H1 (cell line): ENCODE measurements around the gene SPDYE6. TPM values are rescaled to one million over a fixed set of nuclear protein-coding genes. Genes with fewer than 3 reads are reported as not detected.

ENCODE experiments used
- CTCF ChIA-PET: fragments of 300-600 bp; sonication (Branson Sonifier 250); formaldehyde crosslinking; loops from one replicate; lab custom pipeline; 2021; ENCODE audit not compliant: partially characterized antibody; lab: Charles Lee
- POLR2A ChIA-PET: fragments of 300-600 bp; sonication (Branson Sonifier 250); formaldehyde crosslinking; loops from one replicate; lab custom pipeline; 2021; ENCODE audit warnings: inconsistent platforms; ENCODE audit not compliant: partially characterized antibody; lab: Charles Lee
- DNase-seq, 2 experiments: peaks; one replicate each; pipeline versions ENCODE4 v3.0.0 to v3.0.0-alpha.2; 2010 to 2022; ENCODE audit warnings: low spot score in 2 of 2, low read depth in 1 of 2, mixed read lengths in 1 of 2
- FAIRE-seq: peaks from 2 replicates; lab custom pipeline; 2011; peaks lifted over from hg19 to GRCh38; lab: Jason Lieb, UNC
- H2AFZ ChIP-seq: 2 replicates; pipeline ENCODE4 v1.8.1; 2012; ENCODE audit warnings: low read length, inconsistent platforms
- H2AK5ac ChIP-seq: 2 replicates; pipeline ENCODE4 v1.6.1; 2013; ENCODE audit warnings: low read depth, low read length
- H2BK120ac ChIP-seq: replicated peaks from 2 replicates; pipeline ENCODE3; 2013; ENCODE audit warnings: low read depth, low read length, inconsistent platforms
- H2BK12ac ChIP-seq: 2 replicates; pipeline ENCODE4 v1.6.1; 2013; ENCODE audit warnings: low read depth, low read length
- H2BK15ac ChIP-seq: 2 replicates; pipeline ENCODE4 v1.6.1; 2013; ENCODE audit warnings: low read length
- H2BK20ac ChIP-seq: 2 replicates; pipeline ENCODE4 v1.6.1; 2013; ENCODE audit warnings: low read length
- H2BK5ac ChIP-seq: 2 replicates; pipeline ENCODE4 v1.6.1; 2013; ENCODE audit warnings: low read depth, low read length
- H3K14ac ChIP-seq: 2 replicates; pipeline ENCODE4 v1.6.1; 2013; ENCODE audit warnings: inconsistent platforms; ENCODE audit not compliant: insufficient read length
- H3K18ac ChIP-seq: 2 replicates; pipeline ENCODE4 v1.6.1; 2013; ENCODE audit warnings: low read length; ENCODE audit errors: extremely low read depth
- H3K23ac ChIP-seq: 2 replicates; pipeline ENCODE4 v1.6.1; 2013; ENCODE audit warnings: inconsistent platforms; ENCODE audit not compliant: insufficient read length
- H3K23me2 ChIP-seq: 2 replicates; pipeline ENCODE4 v1.6.1; 2013; ENCODE audit warnings: low read depth, low read length
- H3K27ac ChIP-seq: 2 replicates; pipeline ENCODE4 v1.6.1; 2011; ENCODE audit warnings: low read depth, low read length, inconsistent platforms
- H3K27me3 ChIP-seq, 4 experiments: replicated peaks in 1 of 4; 1 replicate in 1 of 4; 2 replicates in 3 of 4; pipeline versions ENCODE4 v1.6.1 to v1.8.1; 2011 to 2013; ENCODE audit warnings: low read length in 3 of 4, mild to moderate bottlenecking in 3 of 4, inconsistent platforms in 2 of 4, mixed read lengths in 2 of 4, moderate library complexity in 1 of 4; ENCODE audit not compliant: control insufficient read depth in 3 of 4, insufficient read depth in 3 of 4; ENCODE audit errors: extremely low read depth in 1 of 4
- H3K36me3 ChIP-seq, 4 experiments: 2 replicates each; pipeline versions ENCODE4 v1.6.1 to v1.8.1; 2011 to 2013; ENCODE audit warnings: mild to moderate bottlenecking in 4 of 4, low read length in 3 of 4, moderate library complexity in 2 of 4, control low read depth in 1 of 4, inconsistent platforms in 1 of 4; ENCODE audit not compliant: insufficient read depth in 4 of 4, control insufficient read depth in 2 of 4
- H3K4ac ChIP-seq: replicated peaks from 2 replicates; pipeline ENCODE3; 2013; ENCODE audit warnings: low read length, low read depth, mixed read lengths, inconsistent platforms; ENCODE audit not compliant: insufficient read length
- H3K4me1 ChIP-seq, 4 experiments: replicated peaks in 1 of 4; 1 replicate in 1 of 4; 2 replicates in 3 of 4; pipeline versions ENCODE4 v1.6.1 to v1.8.1; 2011 to 2013; ENCODE audit warnings: low read length in 3 of 4, inconsistent platforms in 2 of 4, mixed read lengths in 1 of 4; ENCODE audit not compliant: insufficient read depth in 4 of 4, control insufficient read depth in 3 of 4
- H3K4me2 ChIP-seq, 2 experiments: 2 replicates each; pipeline versions ENCODE4 v1.6.1 to v1.8.1; 2011 to 2013; ENCODE audit warnings: low read depth in 2 of 2, low read length in 2 of 2, control low read depth in 1 of 2, inconsistent platforms in 1 of 2, mild to moderate bottlenecking in 1 of 2; ENCODE audit not compliant: insufficient read depth in 1 of 2
- H3K4me3 ChIP-seq, 4 experiments: fragments of 200-600, 300-600 bp in 1 of 4; sonication (generic), shearing (Covaris generic), sonication (Bioruptor Twin) in 1 of 4; 2 replicates each; pipeline versions ENCODE4 v1.5.1 to v1.8.1; 2011 to 2016; ENCODE audit warnings: low read length in 4 of 4, low read depth in 3 of 4, control low read depth in 2 of 4, inconsistent platforms in 2 of 4, mild to moderate bottlenecking in 2 of 4, mixed read lengths in 1 of 4, moderate library complexity in 1 of 4; ENCODE audit not compliant: insufficient read depth in 2 of 4; ENCODE audit errors: extremely low read depth in 1 of 4
- H3K56ac ChIP-seq: replicated peaks from 2 replicates; pipeline ENCODE3; 2013; ENCODE audit warnings: low read depth, mild to moderate bottlenecking, mixed read lengths, low read length, inconsistent platforms; ENCODE audit not compliant: insufficient read length
- H3K79me1 ChIP-seq: 2 replicates; pipeline ENCODE4 v1.6.1; 2013; ENCODE audit warnings: low read depth, low read length, control low read depth
- H3K79me2 ChIP-seq, 2 experiments: 2 replicates each; pipeline versions ENCODE4 v1.6.1 to v1.8.1; 2012 to 2013; ENCODE audit warnings: low read length in 2 of 2, mild to moderate bottlenecking in 2 of 2, inconsistent platforms in 1 of 2; ENCODE audit not compliant: insufficient read depth in 2 of 2, control insufficient read depth in 1 of 2
- H3K9ac ChIP-seq, 4 experiments: replicated peaks in 1 of 4; 1 replicate in 1 of 4; 2 replicates in 3 of 4; pipeline versions ENCODE4 v1.6.1 to v1.8.1; 2011 to 2013; ENCODE audit warnings: low read depth in 3 of 4, low read length in 3 of 4, control low read depth in 2 of 4, mild to moderate bottlenecking in 2 of 4, moderate library complexity in 2 of 4, inconsistent platforms in 1 of 4; ENCODE audit errors: extremely low read depth in 1 of 4
- H3K9me3 ChIP-seq, 2 experiments: 2 replicates each; pipeline versions ENCODE4 v1.6.1 to v1.8.1; 2012 to 2013; ENCODE audit warnings: mild to moderate bottlenecking in 2 of 2, moderate library complexity in 2 of 2, control low read depth in 1 of 2, inconsistent platforms in 1 of 2, low read depth in 1 of 2, low read length in 1 of 2, mixed read lengths in 1 of 2; ENCODE audit not compliant: insufficient read depth in 2 of 2
- H4K20me1 ChIP-seq, 2 experiments: replicated peaks in 1 of 2; 2 replicates each; pipeline versions ENCODE3 to v1.8.1; 2011 to 2013; ENCODE audit warnings: inconsistent platforms in 2 of 2, low read length in 2 of 2, mild to moderate bottlenecking in 1 of 2; ENCODE audit not compliant: insufficient read depth in 2 of 2, control insufficient read depth in 1 of 2
- H4K5ac ChIP-seq: 2 replicates; pipeline ENCODE4 v1.6.1; 2013; ENCODE audit warnings: low read length, low read depth, mixed read lengths, inconsistent platforms; ENCODE audit not compliant: insufficient read length
- H4K8ac ChIP-seq: 2 replicates; pipeline ENCODE4 v1.8.0; 2013; ENCODE audit warnings: mild to moderate bottlenecking, moderate library complexity, low read length, inconsistent platforms; ENCODE audit not compliant: insufficient read depth; ENCODE audit errors: extremely low read depth
- H4K91ac ChIP-seq: replicated peaks from 2 replicates; pipeline ENCODE3; 2013; ENCODE audit warnings: low read length, mixed read lengths, inconsistent platforms; ENCODE audit not compliant: insufficient read length
- CTBP2 ChIP-seq: IDR thresholded peaks from 2 replicates; pipeline ENCODE4 v1.7.0; 2011; ENCODE audit warnings: borderline replicate concordance, mild to moderate bottlenecking, moderate library complexity, mixed read lengths, low read length; ENCODE audit not compliant: insufficient read depth, insufficient read length
- KDM1A ChIP-seq: fragments of 200-600, 300-600 bp; sonication (generic); IDR thresholded peaks from 2 replicates; pipeline ENCODE4 v1.7.1; 2016; ENCODE audit warnings: mild to moderate bottlenecking, low read length, borderline replicate concordance
- MAFK ChIP-seq: IDR thresholded peaks from 2 replicates; pipeline ENCODE4 v1.6.1; 2012; ENCODE audit warnings: low read depth, mild to moderate bottlenecking, improper control_type of control experiment, low read length
- NRF1 ChIP-seq: IDR thresholded peaks from 2 replicates; pipeline ENCODE4 v1.6.1; 2011; ENCODE audit warnings: mild to moderate bottlenecking, low read depth, low read length, improper control_type of control experiment
- PHF8 ChIP-seq: fragments of 200-600 bp; sonication (generic); conservative IDR thresholded peaks from 2 replicates; pipeline ENCODE4 v1.7.1; 2012; ENCODE audit warnings: low read depth, mild to moderate bottlenecking, inconsistent platforms, low read length, moderate library complexity
- SAP30 ChIP-seq: fragments of 300-600 bp; sonication (generic); IDR thresholded peaks from 2 replicates; pipeline ENCODE4 v1.7.1; 2012; ENCODE audit warnings: low read length, moderate library complexity, mild to moderate bottlenecking, inconsistent platforms; ENCODE audit not compliant: insufficient read depth, insufficient replicate concordance
- TAF1 ChIP-seq: IDR thresholded peaks from 2 replicates; pipeline ENCODE4 v1.6.1; 2011; ENCODE audit warnings: mild to moderate bottlenecking, low read depth, low read length
- WGBS, 2 experiments: shearing (Covaris generic) in 1 of 2; methylation state at CpG; one replicate each; pipeline versions ENCODE4 v1.1.6 to v1.1.7; 2013 to 2015; ENCODE audit warnings: low lambda C conversion rate in 2 of 2, mixed read lengths in 2 of 2, inconsistent platforms in 1 of 2, low coverage in 1 of 2, missing lambda C conversion rate in 1 of 2; ENCODE audit not compliant: insufficient replicate concordance in 2 of 2, insufficient coverage in 1 of 2, insufficient read length in 1 of 2; ENCODE audit errors: extremely low coverage in 1 of 2, missing lambda C conversion rate in 1 of 2; 5-methylcytosine and 5-hydroxymethylcytosine counted together
- polyA plus RNA-seq, 7 experiments: library from polyadenylated mRNA; depleted of rRNA in 3 of 7; stranded (reverse) in 5 of 7; unstranded in 2 of 7; fragments of >200 nt in 5 of 7; fragments of 200-250 nt in 2 of 7; gene quantifications; 1 replicate in 5 of 7; 2 replicates in 1 of 7; 4 replicates in 1 of 7; pipeline versions ENCODE4 v1.2.1 to v1.2.3, GENCODE V29; 2011 to 2013; ENCODE audit warnings: missing spikeins in 2 of 7, mixed read lengths in 2 of 7
- total RNA-seq: library from RNA; stranded (reverse); fragmentation: NEBNext Ultra II Directional; extraction: Animal tissue kit (Norgen Biotek cat#: 25700); gene quantifications from 2 replicates; pipeline ENCODE4 v1.2.1, GENCODE V29; 2021

SPDYE6 gene
- total and polyA plus RNA-seq, 2 of the 8 experiments (the other 6 are each of a cell fraction or from before 2014, with no cell fraction given) = not detected

- Histone ChIP-seq H2BK12ac (no peak overlapping the region), H3K4ac (no peak overlapping the region), H3K4me2 (no peak overlapping the region), H3K4me1 (peaks cover 0 to 27% (median 4%) of the 10 kb centered on the region in 4 experiments; a peak in 6 of 7 replicates), H3K18ac (no peak overlapping the region), H4K8ac (no peak overlapping the region), H4K5ac (no peak overlapping the region), H2BK20ac (no peak overlapping the region), H3K4me3 (no peak overlapping the region), H3K36me3 (no peaks in the 10 kb centered on the region; a peak in 1 of 8 replicates), H3K9ac (no peak overlapping the region), H3K9me3 (no peaks in the 10 kb centered on the region; a peak in 1 of 4 replicates), H2AFZ (no peak overlapping the region), H2BK15ac (no peak overlapping the region), H2BK120ac (no peak overlapping the region), H4K91ac (no peak overlapping the region), H3K27me3 (peaks cover 0 to 7% (median 4%) of the 10 kb centered on the region in 4 experiments; a peak in 5 of 7 replicates), H3K56ac (no peak overlapping the region), H2AK5ac (no peak overlapping the region), H3K14ac (no peak overlapping the region), H3K23ac (no peak overlapping the region), H3K23me2 (peaks cover 4% of the 10 kb centered on the region; the same call in 1 of the 2 replicates), H2BK5ac (no peak overlapping the region), H4K20me1 (peaks cover 2 to 11% of the 10 kb centered on the region in 2 experiments), H3K79me1 (no peaks in the 10 kb centered on the region; the same call in 1 of the 2 replicates), H3K79me2 (0 out of 4 replicates have a peak, but pooled peaks cover 0 to 2% of the 10 kb centered on the region in 2 experiments), H3K27ac (no peak overlapping the region)
- no peak for FAIRE-seq
- CTCF ChIA-PET = interaction anchor here (0.9 to 1.9 kb wide), 5 partner anchors 8 to 94 kb away, joined by 3 to 8 read pairs (median 4); no protein-coding TSS in a partner anchor
- no peak for DNase-seq
- POLR2A ChIA-PET = interaction anchor here (2.3 kb wide), 1 partner anchor 98 kb away, joined by 9 read pairs; the partner anchor contains the start of gene PRKRIP1
- WGBS, 2 experiments = 88% methylated on average over 10 of the region's 10 CpGs; no CpG with 5 or more reads in 1 of the 2 experiments
- TF ChIP-seq CTBP2 = no peak
- TF ChIP-seq PHF8 = no peak
- TF ChIP-seq MAFK = no peak
- TF ChIP-seq TAF1 = no peak
- no peak for TF ChIP-seq SAP30
- peak; percentile 85; the same call in 1 of the 2 replicates for TF ChIP-seq KDM1A
- no peak for TF ChIP-seq NRF1
These were observed 58.6 kb downstream of the SPDYE6 start for GRCh38 chr7:102297487-102298218.
